SK-N-SH (cell line): ENCODE data around the gene SF3B6.

Source experiments
- NRF1 ChIP-seq: IDR thresholded peaks from 2 replicates; pipeline ENCODE4 v1.6.1; 2012; ENCODE audit warnings: low read depth, mild to moderate bottlenecking, low read length
- TF ChIP-seq, protein P1 (sequence below): IDR thresholded peaks from 2 replicates; pipeline ENCODE4 v1.6.1; 2012; ENCODE audit warnings: mild to moderate bottlenecking, low read depth, low read length, moderate library complexity
- TF ChIP-seq, protein P2 (sequence below): fragments of 200-600 bp; sonication (generic); IDR thresholded peaks from 2 replicates; pipeline ENCODE4 v1.6.1; 2017; ENCODE audit warnings: antibody characterized with exemption, mild to moderate bottlenecking, moderate library complexity

DNA sequence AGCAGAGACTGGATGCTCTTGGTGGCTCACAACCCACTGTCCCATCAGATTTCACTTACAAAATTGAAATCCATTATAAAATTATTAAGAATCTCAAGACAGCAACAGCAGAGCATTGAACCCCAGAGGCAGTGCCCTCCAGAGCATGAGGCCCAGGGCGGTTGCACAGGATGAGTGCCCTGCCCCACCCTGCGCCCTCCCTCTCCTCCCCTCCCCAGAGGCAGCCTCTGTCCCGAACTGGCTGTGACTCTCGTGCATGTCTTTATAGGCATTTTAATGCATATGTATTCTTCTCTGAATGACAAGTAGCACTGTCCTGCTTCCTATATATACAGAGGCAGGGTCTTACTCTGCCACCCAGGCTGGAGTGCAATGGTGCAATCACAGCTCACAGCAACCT, 55.9 kb downstream of the SF3B6 start:
- no peak for TF ChIP-seq NRF1
- TF ChIP-seq, protein P1, sequence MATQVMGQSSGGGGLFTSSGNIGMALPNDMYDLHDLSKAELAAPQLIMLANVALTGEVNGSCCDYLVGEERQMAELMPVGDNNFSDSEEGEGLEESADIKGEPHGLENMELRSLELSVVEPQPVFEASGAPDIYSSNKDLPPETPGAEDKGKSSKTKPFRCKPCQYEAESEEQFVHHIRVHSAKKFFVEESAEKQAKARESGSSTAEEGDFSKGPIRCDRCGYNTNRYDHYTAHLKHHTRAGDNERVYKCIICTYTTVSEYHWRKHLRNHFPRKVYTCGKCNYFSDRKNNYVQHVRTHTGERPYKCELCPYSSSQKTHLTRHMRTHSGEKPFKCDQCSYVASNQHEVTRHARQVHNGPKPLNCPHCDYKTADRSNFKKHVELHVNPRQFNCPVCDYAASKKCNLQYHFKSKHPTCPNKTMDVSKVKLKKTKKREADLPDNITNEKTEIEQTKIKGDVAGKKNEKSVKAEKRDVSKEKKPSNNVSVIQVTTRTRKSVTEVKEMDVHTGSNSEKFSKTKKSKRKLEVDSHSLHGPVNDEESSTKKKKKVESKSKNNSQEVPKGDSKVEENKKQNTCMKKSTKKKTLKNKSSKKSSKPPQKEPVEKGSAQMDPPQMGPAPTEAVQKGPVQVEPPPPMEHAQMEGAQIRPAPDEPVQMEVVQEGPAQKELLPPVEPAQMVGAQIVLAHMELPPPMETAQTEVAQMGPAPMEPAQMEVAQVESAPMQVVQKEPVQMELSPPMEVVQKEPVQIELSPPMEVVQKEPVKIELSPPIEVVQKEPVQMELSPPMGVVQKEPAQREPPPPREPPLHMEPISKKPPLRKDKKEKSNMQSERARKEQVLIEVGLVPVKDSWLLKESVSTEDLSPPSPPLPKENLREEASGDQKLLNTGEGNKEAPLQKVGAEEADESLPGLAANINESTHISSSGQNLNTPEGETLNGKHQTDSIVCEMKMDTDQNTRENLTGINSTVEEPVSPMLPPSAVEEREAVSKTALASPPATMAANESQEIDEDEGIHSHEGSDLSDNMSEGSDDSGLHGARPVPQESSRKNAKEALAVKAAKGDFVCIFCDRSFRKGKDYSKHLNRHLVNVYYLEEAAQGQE, result no peak
- TF ChIP-seq, protein P2, sequence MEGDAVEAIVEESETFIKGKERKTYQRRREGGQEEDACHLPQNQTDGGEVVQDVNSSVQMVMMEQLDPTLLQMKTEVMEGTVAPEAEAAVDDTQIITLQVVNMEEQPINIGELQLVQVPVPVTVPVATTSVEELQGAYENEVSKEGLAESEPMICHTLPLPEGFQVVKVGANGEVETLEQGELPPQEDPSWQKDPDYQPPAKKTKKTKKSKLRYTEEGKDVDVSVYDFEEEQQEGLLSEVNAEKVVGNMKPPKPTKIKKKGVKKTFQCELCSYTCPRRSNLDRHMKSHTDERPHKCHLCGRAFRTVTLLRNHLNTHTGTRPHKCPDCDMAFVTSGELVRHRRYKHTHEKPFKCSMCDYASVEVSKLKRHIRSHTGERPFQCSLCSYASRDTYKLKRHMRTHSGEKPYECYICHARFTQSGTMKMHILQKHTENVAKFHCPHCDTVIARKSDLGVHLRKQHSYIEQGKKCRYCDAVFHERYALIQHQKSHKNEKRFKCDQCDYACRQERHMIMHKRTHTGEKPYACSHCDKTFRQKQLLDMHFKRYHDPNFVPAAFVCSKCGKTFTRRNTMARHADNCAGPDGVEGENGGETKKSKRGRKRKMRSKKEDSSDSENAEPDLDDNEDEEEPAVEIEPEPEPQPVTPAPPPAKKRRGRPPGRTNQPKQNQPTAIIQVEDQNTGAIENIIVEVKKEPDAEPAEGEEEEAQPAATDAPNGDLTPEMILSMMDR, result no peak
